ENCODE results near the gene SMIM38.
"Not testable (repeated sequence)": the region's sequence is repeated elsewhere in the genome, so short reads cannot be mapped to it uniquely, and the experiment has no call there.

The SMIM38 gene

DNA sequence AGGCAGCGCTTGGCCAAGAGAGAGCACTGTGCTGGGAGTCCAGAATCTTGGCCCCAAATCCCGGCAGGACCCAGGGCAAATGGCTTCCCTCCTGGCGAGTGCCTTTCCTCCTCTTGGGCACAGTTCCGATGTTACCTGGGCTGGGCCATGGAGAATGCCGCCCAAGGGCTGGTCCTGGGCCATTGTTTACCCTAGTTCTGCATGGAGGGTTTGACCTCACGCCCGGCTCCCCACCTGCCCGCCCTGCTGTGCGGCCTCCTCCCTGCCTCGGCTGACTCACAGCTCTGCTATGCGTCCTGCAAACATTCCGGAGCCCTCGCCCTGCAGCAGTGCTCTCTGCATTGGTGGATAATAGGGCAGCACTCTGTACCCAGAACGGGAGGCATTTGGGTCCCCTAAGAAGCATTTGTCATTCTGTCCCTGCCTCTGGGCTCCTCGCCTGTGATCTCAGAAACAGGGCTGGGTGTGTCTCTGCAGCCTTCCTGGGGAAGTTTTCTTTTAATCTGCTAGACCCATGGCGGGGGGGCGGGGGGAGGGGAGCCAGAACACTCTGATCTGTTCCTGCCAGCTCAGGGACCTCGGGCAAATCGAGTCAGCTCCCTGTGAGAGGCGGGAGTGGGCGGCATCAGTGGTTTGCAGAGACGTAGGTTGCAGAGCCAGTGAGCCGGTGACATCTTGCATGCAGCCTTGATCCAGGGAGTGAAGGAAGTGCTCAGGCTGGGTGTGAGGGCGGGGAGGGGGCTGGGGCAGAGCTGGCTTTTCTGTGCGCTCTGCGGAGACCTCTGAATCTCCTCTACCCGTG, 32.9 kb upstream of the SMIM38 start:
- peak; percentile 88 for DNase-seq

DNA sequence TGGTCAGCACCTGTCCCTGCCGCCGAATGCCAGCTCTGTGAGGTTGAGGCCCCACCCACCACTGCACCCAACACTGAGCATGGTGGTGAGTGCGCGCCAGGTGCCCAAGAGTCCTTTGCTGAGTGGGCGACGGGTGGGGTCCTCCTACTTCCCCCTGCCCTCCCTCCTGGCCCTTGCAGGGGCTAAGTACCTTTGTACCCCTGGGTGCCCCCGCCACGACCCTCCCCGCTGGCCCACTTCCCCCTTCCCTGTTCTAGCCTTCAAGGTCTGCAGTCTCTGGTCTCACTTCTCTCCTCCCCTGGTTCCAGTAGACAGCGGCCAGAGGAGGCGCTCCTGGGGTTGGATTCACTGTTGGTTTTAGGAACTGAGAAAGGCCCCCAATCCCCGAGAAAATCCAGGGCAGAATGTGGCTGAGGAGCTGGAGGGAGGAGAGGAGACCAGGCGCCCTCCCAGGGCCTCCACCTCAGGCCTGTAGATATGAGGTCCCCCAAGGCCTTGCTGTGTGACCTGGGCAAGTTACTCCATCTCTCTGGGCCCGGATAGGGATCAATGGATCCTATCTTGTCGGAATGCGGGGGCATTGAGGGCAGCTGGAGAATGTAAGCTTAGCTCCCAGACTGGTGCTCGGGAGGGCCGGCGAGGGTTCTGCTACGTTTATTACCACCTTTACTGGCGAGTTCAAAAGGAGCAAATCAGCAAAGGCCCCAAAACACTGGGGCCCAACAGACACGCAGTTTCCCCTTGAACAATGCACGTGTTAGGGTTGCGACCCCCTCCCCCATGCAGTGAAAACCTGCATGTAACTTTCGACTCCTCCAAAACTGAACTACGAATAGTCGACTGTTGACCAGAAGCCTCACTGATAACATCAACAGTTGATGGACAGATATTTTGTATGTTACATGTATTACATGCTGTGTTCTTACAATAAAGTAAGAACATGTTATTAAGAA, 31.9 kb upstream of the SMIM38 start:
- DNase-seq = no peak

DNA sequence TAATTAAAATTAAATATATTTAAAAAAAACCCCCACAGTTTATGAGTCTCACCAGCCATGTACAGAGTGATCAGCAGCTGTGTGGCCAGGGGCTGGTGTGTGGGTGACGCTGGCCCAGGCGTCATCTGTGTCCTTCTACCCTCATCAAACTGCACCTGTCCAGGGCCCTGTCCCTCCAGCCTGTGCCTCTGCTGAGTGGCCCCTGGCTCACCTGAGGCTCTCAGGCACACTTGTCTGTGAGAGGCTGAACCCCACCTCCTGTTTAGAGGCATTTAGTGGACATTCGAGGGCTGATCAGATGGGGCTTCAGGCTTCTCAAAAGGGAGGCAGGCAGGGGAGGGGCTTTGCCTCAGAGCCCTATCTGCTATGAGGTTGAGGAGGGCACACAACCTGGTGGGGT, 29.9 kb upstream of the SMIM38 start:
- no peak for DNase-seq

DNA sequence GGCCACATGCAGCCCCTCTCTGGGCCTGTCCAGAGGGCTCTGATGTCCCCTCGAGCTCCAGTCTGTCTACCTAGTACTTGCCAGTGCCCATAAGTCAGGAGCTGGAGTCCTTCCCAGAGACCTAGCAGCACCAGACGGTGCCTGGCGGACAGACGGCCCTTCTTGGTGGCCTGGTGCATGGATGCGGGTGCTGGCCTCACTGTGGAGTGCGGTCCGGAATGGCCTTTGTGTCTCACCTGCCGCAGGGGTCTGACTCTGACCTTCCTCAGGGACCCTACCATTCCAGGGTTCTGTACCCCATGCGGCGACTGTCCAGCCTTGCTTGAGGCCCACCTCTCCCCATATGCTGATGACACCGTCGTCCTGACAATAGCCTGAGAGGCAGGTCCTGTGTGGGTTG, 29.4 kb upstream of the SMIM38 start:
- no peak for DNase-seq

DNA sequence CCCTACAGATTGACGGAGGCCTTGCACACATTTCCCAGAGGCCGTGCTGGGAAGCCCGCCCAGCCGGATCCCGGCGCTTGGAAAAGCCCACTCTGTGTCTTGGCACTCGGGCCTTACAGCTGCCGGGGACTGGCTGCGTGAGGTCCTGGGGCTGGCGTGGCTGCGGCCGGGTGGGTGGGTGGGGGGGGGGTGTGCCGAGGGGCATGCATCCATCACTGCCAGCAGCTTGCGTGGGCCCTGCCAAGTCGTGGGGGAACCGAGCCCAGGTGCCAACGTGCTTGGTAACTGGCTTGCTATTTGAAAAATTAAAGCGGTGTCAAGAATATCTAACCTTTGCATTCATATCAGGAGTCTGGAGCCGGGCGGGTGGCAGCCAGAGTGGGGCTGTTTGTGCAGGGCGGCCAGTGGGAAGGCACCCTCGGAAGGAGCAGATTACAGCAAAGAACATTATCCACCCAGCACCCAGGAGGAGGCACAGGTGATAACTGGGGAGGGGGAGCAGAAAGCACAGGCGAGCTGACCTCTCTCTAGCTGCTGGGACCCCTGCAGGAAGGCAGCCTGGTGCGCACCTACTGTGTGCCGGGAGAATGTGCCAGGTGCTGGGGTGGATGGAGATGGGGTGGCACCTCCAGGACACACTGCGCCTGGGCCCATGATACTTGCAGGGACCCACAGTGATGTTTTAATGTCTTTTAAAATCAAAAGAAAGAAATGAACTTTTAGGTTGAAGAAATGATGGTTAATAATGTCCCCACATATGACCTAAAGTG, 28.5 kb upstream of the SMIM38 start:
- no peak for DNase-seq

DNA sequence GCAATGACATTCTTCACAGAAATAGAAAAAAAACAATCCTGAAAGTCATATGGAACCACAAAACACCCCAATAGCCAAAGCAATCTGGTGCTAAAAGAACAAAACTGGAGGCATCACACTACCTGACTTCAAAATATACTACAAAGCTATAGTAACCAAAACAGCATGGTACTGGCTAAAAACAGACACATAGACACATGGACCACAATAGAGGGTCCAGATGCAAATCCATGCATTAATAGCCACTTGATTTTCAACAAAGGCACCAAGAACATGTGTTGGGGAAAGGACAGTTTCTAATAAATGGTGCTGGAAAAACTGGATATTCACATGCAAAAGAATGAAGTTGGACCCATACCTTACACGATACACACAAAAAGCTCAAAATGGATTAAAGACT, 27.9 kb upstream of the SMIM38 start:
- DNase-seq = no peak

DNA sequence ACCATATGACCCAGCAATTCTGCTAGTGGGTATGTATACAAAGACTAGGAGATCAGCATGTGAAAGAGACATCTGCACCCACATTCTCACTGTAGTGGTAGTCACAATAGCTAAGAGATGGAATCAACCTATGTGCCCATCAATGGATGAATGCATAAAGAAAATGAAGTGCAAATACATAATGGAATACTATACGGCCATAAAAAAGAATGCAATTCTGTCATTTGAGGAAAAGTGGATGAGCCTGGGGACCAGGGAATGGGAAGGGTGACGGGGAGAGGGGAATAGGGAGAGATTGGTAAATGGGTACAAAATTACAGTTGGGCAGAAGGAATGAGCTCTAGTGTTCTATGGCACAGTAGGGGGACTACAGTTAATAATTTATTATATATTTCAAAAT, 26.7 kb upstream of the SMIM38 start:
- DNase-seq = no peak

DNA sequence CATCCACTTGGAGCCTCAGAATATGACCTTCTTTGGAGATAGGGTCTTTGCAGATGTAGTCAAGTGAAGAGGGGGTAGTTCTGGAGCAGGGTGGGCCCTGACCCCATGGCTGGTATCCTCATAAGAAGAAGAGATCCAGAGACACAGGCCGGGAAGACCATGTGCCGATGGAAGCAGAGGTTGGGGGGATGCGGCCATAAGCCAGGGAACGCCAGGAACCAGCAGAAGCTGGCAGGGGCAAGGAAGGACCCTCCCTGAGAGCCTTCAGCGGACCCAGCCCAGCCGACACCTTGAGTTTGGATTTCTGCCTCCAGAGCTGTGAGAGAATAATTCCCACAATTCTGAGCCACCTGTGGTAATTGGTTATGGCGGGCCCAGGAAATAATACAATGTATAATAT, 26.1 kb upstream of the SMIM38 start:
- DNase-seq = no peak

DNA sequence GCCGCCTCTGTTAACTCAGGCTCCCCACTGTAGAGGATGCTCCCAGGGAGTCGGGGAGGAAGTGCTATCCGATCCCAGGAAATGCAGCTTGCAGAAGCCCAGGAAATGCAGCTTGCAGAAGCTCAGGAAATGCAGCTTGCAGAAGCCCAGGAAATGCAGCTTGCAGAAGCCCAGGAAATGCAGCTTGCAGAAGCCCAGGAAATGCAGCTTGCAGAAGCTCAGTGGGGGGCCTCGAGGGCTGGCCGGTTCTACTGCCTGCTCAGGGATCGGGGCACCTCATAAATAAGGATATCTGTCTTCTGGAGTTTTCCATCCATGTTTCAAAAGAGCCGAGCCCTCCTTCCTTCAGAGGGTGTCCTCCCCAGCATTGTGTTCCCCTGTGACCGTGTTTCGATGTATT, 25.1 kb upstream of the SMIM38 start:
- DNase-seq = no peak

DNA sequence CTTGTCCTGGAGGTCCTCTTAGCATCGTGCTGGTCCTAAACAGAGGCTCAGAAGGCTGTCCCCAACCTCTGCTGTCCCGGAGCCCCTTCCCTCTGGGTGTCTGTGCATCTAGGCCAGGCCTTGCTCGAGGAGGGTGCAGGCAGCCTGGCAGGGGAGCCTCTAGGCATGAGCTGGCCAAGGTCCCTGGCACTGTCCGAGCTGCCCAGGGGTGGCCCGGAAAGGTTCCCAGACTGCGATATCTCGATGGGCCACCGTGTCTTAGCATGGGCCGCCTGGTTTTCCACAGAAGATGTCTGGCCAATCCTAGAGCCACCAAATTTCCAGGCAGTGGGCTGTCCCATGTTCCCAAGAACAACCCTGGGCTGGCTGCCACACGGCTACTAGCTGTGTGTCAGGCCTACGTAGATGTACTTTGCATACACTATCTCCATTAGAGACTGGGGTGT, 24.6 kb upstream of the SMIM38 start:
- no peak for DNase-seq

DNA sequence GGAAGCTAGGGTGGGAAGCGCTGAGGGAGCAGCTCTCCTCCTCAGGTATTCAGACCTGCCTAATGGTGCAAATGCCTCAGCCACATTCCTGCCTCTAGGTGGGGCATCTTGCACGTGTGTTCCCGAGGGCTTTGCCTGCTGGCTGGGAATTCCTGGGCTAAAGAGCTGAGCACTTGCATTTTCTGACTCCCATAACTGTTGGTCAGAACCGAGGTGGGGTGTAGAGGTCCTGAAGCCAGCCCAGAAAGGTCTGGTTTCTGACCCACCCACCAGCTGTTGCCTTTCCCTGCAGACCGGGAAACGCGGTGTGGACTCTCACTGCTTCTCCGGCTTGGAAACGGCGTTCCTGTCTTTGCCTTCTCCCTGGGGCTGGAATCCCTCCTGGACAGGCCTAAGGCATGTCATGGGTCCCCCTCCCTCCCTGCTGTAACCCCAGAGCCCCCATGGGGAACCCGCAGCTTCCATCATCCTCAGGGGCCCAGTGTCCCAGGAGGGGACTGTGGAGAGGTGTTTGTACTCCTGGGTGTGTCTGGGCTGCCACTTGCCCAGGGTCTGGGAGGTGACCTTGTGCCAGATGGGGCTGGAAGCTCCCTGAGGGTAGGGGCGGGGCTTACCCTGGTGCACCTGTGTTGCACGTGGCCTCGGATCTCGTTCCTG, 24.0 kb upstream of the SMIM38 start:
- peak; percentile 10 for DNase-seq

DNA sequence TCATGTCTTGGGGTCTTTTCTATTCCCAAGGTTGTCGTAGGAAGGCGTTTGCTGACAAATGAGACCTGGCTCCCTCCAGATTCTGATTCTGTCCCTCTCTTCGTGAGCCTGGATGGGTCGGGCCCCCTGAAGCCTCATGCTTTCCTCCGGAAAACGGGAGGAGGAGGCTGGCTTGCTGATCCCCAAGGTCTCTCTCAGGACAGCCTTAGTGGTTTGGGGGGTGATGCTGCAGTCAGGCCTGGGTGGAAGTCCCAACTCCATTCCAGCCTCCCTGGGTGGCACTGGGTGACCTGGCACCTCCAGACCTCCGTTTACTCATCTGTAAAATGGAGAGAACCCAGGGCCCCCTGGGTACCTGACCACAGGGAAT, 23.4 kb upstream of the SMIM38 start:
- DNase-seq = no peak

DNA sequence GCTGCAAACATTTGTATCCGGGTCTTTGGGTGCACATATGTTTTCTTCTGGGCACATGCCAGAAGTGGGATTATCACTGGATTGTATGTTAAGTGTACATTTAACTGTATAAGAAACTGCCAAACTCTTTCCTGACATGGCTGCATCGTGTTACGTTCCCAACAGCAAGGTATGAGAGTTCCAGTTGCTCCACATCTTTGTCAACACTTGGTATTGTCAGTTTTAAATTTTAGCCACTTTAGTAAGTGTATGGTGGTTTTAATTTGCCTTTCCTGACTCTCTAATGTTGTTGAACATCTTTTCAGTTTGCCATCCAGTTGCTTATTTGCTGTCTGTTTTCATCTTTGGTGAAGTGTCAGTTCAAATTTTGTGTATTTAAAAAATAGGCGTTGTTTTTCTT, 22.5 kb upstream of the SMIM38 start:
- no peak for DNase-seq

DNA sequence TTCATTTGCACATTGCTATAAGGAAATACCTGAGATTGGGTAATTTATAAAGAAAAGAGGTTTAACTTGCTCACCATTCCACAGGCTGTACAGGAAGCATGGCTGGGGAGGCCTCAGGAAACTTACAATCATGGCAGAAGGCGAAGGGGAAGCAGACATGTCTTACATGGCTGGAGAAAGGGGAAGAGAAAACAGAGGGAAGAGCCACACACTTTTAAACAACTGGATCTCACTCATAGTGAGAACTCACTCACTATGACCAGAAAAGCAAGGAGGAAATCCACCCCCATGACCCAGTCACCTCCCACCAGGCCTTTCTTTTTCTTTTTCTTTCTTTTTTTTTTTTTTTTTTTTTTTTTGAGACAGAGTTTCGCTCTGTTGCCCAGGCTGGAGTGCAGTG, 21.6 kb upstream of the SMIM38 start:
- not testable (repeated sequence) for DNase-seq

DNA sequence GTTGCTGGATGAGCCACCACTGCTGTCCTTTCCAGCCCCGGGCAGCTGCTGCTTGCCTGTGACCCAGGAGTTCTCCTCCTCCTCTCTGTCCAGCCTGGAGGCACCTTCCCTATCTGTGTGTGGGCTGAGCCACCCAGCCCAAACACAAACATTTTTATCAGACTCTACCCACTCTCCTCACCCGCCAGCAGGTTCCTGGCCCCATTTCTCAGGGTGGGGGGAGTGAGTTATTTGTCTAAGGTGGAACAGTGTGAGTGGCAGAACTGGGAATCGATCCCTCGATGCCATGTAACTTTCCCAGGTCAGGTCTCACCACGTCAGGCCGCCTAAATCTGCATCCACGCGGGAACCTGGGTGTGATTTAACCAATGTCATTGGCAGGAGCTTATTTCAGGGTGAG, 20.8 kb upstream of the SMIM38 start:
- no peak for DNase-seq

DNA sequence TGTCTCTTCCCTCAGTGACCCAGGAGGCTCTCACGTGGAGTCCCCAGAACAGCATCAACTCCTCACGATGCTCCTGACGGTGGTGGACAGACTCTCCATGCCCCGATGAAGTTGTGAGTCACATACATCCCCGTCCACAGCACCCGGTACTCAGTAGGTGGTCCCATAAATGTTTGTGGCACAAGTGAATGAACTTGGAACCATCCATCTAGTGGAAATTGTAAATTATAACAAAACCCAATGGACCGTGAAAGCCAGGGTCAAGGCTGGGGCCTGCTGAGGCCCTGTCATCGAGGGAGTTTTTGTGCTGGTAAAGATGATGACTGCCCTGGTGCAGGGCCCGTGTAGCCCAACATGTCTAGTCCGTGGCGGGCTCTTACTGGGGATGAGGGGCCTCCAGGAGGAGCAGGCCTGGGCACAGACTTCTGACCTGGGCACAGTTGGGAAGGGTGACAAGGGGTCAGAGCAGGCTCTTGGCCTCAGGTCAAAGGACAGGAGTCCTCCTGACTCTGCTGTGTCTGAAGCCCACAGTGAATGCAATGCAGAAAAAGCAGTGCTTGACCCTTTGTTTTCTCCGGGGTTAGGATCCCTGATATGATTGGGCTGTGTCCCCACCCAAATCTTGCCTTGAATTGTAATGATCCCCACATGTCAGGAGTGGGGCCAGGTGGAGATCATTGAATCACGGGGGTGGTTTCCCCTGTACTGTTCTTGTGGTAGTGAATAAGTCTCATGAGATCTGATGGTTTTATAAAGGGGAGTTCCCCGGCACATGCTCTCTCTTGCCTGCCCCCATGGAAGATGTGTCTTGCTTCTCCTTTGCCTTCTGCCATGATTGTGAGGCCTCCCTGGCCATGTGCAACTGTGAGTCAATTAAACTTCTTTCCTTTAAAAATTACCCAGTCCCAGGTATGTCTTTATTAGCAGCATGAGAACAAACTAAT, 20.0 kb upstream of the SMIM38 start:
- DNase-seq = no peak

DNA sequence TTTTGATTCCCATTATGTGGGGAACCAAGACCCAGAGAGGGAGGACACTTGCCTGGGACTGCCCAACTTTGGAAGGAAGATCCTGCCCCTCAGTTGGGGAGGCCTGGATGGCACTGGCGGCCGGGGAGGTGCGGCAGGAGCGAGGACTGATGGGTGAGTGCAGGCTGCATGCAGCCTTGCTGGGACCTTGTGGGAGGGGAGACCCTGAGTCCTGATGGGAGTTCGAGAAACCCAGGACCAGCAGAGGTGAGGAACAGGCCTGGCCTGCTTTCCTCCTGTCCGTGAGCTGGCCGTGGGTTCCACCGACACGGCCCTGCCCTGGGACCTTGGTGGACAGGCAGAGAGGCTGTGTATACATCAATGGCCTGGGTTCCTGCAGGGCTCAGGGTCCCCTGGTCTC, 19.3 kb upstream of the SMIM38 start:
- no peak for DNase-seq

DNA sequence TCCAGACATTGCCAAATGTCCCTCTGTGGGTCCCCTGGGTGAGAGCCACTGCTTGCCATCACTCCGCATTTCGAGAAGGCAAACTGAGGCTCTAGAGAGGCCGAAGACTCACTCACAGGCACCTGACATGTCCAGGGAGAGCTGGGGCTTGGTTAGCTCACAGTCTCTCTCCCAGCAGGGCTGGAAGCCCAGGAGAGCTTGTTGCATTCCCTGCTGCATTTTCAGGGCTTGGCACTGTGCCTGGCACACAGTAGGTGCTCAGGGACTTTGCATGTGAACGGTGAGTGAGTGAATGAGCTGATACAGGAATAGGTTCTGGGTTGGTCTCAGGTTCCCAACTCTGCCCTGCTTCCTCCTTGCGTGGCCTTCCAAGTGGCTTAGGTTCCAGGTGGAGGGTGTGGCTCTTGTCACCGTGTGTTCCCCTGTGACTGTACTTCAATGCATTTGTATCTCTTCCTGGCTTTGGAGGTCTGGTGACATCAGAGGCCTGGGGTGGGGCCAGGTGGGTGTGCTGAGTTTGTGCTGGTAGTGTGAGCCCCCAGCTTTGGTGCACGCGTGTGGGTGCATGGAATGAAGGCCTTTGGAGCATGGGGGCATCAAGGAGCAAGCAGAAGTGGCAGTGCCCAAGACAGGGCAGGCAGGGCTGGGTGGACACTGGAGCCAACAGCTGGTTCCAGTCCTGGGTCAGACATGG, 18.4 kb upstream of the SMIM38 start:
- no peak for DNase-seq

DNA sequence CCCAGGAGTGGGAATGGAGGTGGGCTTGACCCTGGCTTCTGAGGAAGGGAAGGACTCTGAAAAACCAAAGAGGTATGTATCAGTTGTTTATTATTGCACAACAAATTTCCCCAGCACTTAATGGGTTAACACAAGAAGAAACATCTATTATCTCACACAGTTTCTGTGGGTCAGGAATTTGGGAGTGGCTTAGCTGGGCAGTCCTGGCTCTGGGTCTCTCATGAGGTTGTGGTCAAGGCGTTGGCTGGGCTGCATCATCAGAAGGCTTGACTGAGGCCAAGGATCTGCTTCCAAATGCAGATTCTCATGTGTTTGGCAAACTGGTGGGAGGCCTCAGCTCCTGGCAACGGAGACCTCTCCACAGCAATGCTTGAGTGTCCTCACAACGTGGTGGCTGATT, 17.5 kb upstream of the SMIM38 start:
- DNase-seq = peak; percentile 36

DNA sequence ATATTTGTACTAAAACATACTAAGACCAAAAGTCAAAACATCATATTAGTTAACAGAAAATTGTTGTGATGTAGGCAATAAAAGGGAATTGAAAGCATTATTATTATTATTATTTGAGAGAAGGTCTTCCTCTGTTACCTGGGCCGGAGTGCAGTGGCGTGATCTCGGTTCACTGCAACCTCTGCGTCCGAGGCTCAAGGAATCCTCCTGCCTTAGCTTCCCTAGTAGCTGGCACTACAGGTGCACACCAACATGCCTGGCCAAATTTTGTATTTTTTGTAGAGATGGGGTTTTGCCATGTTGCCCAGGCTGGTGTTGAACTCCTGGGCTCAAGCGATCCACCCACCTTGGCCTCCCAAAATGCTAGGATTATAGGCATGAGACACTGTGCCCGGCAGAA, 15.6 kb upstream of the SMIM38 start:
- not testable (repeated sequence) for DNase-seq

DNA sequence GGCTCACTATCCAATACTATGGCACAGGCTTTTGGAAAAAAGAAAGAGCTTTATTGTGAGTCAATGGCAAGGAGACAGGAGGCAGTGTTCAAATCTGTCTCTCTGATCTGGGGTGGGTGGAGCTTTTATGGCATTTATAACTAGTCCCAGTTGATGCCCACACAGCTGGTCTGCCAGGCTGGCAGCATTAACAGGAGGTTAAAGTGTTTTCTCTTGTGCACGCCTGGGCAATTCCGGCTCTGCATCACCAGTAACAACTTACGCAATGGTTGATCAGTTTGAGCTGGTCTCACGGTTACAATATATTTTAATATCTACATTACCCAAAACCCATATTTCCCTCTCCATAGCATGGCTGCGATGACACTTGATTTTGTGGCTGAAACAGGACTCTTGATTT, 15.1 kb upstream of the SMIM38 start:
- DNase-seq = no peak
